DMS53 (cell line): Measurements from ENCODE around the gene FAM3B.

Experiments
- DNase-seq: peaks from one replicate; lab custom pipeline; 2025; lab: John Stamatoyannopoulos, UW

The FAM3B gene

GRCh38 chr21:41369105-41369919 lies 52.7 kb downstream of the FAM3B start:
- DNase-seq = no peak

- DNase-seq = no peak
These were observed 53.6 kb downstream of the FAM3B start for GRCh38 chr21:41369920-41370839.

DNA sequence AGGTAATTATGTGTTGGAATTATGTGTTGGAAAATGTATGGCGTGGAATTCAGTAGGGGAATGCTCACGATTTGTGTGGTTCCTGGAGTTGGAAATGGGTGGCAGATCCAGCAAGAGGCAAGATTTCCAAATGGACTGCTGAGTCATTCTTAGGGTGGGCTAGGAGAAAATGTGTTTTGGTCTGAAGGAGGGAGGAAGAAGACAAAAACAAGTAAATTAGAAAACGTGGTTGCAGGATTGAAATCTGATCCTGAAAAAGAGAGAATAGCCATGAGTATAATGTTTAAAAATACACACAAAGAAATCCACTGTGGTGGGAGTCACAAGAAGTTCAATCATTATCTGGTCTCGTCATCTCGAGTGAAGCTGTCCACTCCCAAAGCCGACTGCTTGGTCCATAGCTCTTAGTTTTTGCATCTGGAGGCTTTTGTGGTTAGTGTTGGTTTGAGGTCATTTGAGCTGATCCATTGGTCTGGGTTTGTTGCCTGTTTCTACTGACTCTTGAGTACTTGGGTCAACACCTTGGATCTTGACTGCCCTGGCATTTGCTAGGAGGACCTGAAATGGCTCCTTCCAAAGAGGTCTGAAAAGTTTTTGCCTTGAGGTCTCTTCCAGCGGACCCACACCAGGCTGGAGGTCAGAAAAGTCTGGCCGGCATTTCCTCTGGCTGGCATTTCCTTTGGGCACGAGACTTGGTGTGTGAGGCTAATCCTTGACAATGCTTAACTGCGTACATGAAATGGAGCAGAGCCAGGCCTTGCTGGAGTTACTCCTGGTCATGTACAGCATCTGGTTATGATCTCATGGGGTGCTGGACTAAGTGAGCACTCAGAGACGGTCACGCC lies 54.5 kb downstream of the FAM3B start:
- no peak for DNase-seq

- DNase-seq = no peak
These were observed 55.1 kb downstream of the FAM3B start for GRCh38 chr21:41371685-41372030.

DNA sequence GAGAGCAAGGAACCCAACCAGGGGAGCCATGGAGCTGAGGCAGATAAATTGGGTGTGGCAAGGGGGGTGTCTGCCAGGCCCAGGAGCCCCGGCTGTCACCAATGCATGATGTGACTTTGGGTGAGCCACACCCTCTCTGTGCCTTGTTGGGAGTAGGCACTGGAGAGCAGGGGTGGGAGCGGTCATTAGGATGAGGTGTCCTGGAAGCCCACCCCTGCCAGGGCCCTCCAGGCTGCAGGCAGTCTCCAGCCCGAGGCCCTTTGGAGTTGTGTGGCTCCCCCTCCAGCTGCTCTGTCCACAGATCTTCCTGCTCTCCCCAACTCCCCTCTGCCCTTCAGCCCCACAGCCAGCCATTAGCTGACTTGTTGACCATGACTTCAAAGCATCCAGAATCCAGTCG lies 56.7 kb downstream of the FAM3B start:
- DNase-seq = no peak

- DNase-seq = no peak
These were observed 57.2 kb downstream of the FAM3B start for GRCh38 chr21:41373763-41374162.

- DNase-seq = no peak
These were observed 57.6 kb downstream of the FAM3B start for GRCh38 chr21:41374177-41374712.

GRCh38 chr21:41374867-41375533 lies 58.4 kb downstream of the FAM3B start:
- DNase-seq = no peak

DNA sequence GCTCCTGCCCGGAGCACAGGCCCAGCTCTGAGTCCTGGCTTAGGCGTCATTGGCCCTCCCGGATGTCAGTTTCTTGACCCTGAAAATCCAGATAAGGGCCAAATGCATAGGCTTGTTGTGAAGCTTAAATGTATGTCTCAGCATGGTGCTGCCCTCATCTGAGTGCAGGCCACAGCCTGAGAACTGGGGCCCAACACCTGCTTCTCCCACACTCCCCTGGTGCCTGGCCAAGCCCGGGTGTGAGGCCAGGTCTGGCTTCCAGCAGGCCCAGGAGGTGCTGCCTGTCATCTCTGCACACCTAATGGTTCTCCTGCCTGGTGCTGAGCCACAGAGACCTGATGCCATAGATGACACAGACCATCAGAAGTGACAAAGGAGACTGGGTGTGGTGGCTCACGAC lies 59.3 kb downstream of the FAM3B start:
- no peak for DNase-seq

DNA sequence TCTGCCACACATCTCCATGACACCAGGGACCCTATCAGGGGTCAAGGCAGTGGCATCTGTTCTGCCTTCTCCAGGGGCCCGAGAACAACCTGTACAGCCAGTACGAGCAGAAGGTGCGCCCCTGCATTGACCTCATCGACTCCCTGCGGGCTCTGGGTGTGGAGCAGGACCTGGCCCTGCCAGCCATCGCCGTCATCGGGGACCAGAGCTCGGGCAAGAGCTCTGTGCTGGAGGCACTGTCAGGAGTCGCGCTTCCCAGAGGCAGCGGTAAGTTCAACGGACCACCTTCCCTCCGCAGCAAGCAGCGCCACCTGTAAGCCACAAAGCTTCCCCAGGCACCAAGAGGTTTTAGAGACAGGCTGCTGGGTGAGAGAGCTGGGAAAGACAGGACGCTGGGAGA lies 61.1 kb downstream of the FAM3B start:
- no peak for DNase-seq

- DNase-seq = no peak
These were observed 62.2 kb downstream of the FAM3B start for GRCh38 chr21:41378849-41379248.

DNA sequence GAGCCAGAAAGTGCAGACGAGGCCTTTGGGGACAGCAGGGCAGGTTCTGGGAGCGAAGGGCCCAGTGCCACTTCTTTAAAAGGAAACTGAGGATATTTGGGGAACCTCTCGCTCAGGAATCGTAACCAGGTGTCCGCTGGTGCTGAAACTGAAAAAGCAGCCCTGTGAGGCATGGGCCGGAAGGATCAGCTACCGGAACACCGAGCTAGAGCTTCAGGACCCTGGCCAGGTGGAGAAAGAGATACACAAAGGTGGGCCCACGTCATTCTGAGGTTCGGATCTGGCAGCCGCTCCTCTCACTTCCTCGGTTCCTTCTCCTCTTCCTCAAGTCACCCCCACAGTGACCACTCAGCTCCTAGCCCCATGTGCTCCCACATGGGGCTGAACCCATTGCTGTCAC lies 63.3 kb downstream of the FAM3B start:
- no peak for DNase-seq

- DNase-seq = no peak
These were observed 65.1 kb downstream of the FAM3B start for GRCh38 chr21:41381731-41382130.

DNA sequence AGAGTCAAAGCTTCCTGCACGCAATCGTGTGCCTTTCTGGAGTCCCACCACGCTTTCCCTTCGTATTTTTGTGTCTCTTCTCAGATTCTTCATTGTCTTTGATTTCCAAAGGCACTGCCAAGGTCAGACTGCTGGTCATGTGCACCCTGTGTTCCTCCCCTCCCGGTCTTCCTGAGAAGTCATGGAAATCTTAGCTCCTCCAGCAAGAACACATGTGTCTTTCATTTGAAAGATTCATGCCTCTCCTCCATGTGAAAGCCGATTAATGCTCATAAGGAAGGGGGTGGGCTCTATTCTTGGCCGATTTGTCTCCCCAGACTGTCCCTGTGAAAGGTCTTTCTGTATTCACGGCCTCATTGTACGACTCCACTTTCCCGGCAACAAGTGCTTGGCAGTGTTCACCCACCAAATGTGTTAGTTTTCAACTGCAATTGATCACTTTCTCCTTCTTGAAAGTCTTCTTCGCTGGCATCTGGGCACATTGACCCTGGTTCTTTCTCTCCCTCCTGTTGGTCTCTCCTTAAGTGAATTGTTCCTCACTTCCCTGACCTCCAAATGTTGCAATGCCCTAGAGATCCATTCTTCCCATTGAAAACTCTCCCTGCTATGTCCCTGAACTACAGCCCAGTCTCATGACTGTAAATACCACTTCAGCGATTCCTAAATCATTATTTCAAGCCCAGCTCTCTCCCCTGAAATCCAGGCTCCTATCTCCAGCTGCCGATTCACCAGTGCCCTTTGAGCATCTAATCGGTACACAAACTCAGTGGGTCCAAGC lies 70.6 kb downstream of the FAM3B start:
- no peak for DNase-seq

DNA sequence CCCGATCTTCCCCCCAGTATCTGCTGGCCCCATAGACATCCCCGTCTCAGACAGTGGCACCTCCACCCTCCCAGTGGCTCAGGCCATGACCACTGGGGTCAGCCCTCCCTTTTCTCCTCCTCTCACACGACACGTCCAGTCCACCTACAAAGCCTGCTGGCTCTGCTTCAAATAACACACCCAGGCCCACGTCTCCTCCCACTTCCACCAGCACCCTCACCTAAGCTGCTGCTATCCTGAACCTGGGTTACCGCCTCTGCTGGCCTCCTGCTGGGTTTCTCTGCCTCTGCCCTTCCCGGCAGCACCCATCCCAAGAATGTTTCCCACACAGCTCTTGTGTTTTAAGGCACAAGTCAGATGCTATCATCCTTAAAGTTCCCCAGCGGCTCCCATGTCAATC lies 71.2 kb downstream of the FAM3B start:
- no peak for DNase-seq

DNA sequence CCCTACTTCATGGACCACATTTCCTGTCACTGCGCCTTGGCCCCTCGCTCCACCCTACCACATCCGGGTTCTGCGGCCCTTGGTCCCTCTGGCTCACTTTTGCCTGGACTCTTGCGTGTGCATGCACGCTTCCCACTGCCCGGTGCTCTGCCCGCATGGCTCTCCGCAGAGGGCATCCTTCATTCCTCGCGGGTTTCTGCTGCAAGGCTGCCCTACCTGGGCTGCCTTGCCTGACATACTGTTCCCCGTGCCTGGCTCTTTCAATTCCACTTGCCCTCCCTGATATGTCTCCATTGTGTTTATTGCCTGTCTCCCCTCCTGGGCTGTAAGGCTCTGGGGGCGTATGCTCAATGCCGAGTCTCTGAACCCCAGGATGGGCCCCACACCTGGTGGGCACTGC lies 71.7 kb downstream of the FAM3B start:
- DNase-seq = no peak

DNA sequence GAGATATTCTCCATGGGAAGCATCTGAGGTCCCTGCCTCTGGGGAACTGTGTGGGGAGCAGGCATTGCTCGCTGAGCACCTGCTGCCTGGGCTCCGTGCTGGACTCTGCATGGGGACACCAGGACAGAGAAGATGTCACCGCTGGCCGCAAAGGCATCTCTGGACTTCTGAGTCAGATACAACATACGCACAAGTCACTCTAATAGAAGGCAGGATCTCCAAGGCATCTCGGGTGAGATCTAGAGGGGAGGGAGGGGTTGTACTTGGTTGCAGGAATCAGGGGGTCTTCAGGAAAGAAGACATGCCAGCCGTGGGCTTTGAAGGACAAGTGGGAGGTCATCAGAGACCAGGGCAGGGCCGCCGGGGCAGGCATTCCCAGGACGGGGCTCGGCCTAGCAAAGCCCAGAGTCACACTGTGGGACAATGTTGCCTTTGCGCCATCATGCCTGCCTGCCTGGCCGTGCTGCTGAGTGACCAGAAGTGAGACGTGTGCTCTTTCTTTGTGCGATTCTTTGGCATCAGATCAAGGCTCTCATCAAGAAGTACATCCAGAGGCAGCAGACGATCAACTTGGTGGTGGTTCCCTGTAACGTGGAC lies 73.5 kb downstream of the FAM3B start:
- DNase-seq = no peak

DNA sequence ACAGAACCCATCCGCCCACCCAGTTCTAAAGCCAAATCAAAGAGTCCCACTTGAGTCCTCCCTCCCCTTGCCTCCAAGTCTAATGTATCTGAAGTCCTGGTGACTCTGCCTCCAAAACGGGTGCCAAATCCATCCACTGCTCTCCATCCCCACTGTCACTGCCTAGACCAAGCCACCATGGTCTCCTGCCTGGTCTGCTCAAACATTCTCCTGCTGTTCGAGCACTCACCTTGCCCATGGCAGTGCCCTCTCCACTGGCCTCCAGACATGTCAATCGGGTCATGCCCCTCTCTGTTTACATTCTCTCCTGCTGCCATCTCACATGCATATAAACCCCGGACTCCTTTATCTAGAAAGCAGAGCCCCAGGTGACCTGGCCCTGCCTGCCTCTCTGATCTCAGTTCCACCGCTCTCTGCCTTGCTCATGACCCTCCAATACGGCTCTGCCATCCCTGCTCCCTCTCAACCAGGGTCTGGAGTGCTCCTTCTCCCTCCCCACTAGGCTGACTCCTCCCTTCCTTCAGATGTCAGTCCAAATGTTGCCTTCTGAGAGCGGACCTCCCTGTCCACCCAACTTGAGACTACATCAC lies 77.4 kb downstream of the FAM3B start:
- no peak for DNase-seq

DNA sequence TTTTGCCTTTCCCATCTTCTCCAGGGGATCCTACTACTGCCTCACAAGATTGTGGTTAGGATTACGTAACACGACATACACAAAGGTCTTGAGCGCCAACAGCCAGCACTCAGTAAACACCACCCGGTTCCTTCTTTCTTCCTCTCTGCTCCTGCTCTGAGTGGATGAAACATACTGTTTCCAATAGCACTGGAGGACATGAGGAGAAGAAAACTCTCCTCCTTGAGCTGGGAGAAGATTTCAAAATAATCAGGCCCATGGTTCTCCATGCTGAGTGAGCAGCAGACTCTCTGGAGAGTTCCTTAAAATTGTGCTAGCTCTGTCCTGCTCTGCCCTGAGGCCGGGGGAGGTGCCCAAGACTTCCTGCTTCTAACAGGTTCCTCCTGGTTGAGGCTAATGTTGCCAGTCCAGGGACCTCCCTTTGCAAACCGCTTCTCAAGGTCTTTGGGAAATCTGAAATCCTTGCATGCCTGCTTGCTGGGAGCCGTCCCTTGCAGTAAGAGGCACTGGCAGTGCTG lies 80.0 kb downstream of the FAM3B start:
- DNase-seq = no peak

GRCh38 chr21:41397471-41397891 lies 80.9 kb downstream of the FAM3B start:
- DNase-seq = no peak
